T47D (cell line): Measurements from ENCODE around the gene CFAP57.

Experiments
- DNase-seq, 2 experiments: peaks; one replicate each; pipeline versions ENCODE4 v3.0.0 to v3.0.0-alpha.2; 2011 to 2012; ENCODE audit warnings: low read depth in 1 of 2, low spot score in 1 of 2
- JUND ChIP-seq: IDR thresholded peaks from 2 replicates; pipeline ENCODE4 v1.6.1; 2012; ENCODE audit warnings: low read depth
- in situ Hi-C: cut with HindIII; loops from 2 replicates; pipeline ENCODE4 v1.10.0; 2016; ENCODE audit warnings: low sequenced_read_pairs, low pct_unique_long_range_greater_than_20kb

Gene CFAP57

DNA sequence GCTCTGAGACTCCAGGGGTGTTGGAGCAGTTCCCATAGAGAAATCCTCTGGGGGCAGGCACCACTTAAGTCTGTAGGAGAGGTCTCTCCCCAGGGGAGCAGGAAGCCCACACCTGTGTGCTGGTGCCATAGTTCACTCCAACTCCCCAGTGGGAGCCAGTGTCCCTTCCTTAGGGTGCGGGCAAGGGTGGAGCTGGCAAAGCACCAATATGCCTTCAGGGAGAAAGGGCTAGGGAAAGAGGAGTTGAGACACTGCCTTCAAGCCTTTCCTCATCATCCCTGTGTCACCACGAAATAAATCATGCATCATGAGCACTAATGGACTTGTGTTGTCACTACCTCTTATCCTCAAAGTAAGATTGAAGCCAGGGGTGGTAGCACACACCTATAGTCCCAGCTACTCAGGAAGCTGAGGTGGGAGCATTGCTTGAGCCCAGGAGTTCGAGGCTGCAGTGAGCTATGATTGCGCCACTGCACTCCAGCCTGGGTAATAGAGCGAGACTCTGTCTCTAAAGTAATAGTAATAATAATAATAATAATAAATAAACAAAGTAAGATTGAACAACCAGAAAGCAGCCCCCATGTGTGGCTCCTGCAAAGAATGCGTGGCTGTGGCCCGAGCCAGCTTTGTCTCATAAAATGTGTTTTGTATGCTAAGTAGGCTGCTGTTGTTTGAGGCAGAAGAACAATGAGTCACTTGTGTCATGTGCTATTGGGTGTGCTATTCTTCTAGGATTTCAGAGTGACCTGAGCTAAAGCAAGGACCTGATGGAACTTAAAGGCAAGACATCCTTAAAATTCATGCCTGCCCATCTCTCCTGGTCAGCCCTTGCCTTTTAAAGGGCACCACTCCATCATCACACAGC is 122.0 kb downstream of the CFAP57 start:
- DNase-seq: no peak
- TF ChIP-seq JUND: no peak
- in situ Hi-C loops: no loop called here

DNA sequence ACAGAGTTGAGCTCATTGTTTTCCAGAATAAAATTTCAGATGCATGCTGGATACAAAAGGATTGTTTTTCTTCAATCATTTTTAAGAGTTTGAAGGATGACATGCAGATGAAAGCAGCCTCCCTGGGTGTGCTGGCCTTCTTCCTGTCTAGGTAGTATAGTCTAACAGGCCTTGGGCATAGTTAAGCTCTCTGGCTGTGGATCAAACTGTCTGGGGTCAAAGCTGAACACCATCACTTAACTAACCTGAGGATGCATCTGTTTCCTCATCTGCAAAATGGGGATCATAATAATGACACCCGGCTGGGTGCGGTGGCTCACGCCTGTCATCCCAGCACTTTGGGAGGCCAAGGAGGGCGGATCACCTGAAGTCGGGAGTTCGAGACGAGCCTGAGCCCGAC is 122.6 kb downstream of the CFAP57 start:
- TF ChIP-seq JUND: no peak
- in situ Hi-C loops: no loop called here
- DNase-seq: no peak

DNA sequence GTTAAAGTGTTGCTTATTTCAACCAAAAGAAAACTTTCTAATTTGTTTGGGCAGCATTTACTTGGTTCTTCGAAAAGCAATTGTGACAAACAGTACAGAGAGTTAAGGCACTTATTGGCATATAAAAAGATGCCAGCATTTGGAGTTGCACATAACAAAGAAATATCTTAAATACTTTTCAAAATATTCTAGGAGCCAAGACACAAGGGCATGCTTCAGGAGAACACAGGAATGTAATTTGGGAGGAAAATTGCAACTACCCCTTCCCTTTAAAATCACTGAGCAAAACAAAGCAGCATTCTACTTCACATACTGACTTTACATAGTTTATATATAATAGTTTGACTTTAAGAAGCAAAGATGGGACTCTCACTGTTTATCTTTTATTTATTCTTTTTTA is 124.1 kb downstream of the CFAP57 start:
- TF ChIP-seq JUND: no peak
- in situ Hi-C loops: no loop called here
- no peak for DNase-seq

DNA sequence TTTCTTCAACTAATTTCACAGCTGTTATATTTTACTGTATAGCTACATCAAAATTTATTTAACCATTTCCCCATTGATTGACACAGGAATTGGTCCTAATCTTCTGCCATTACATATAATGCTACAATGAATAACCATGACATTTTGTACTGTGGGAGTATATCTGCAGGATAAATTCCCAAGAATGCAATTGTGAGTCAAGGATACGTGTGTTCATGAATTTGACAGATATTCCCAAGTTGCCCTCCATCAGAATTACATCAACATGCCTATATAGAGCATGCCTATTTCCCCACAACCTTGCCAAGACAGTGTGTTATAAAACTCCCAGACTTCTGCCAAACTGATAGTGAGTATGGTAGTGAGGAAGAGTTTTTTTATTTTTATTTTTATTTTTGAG is 125.9 kb downstream of the CFAP57 start:
- in situ Hi-C loops: no loop called here
- DNase-seq: no peak
- TF ChIP-seq JUND: no peak

DNA sequence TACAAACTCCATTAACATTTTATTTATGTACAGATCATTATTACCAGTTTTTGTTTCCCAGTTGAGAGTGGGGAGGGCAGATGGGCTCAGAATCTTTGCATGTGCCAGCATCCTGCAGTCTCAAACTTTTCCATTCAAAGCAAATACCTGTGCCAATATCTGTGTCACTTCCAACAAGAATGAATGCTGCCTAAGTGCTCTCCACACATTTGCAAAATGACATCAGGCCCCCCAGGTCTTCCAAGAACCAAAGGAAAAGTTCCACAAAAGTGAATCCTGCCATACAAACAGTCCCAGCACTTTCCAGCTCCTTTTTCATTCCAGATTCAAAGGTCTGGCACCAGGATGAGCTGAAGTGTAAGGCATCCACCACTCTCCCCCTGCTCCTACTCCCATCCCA is 127.0 kb downstream of the CFAP57 start:
- TF ChIP-seq JUND: no peak
- DNase-seq: no peak
- in situ Hi-C loops: no loop called here

DNA sequence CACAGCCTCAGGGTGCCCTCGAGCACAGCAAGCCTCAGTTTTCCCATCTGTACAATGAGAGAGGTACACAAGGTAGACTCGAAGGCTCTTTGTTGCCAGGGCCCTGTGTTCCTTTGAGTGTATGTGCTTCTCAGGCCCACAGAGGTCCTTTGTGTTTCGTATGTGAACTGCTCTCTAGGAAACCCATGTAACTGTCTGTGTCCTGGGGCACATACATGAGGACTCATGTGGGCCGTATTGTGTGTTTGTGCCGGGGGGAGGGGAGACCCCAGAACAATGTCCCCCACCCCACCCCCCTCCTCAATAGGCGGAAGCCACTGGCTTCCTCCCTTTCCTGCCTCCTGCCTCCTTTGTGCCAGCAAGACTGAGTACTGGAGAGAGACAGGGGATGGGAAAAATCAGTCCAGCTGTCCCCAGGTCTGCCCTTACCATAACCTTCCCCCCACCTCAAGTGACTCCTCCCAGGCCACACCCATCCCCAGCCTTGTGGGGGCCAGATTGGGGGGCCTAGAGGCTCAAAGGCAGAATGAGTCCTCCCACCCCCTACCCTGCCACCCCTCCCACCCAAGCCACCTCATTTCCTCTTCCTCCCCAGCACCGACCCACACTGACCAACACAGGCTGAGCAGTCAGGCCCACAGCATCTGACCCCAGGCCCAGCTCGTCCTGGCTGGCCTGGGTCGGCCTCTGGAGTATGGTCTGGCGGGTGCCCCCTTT is 128.4 kb downstream of the CFAP57 start, which contains the start of gene TIE1:
Gene TIE1 (plus strand): TSS at position 605 of the 717 bp plus-strand sequence. CDS start 90 bp downstream, at position 695.
- in situ Hi-C loops: no loop called here
- DNase-seq: no peak
- TF ChIP-seq JUND: no peak

DNA sequence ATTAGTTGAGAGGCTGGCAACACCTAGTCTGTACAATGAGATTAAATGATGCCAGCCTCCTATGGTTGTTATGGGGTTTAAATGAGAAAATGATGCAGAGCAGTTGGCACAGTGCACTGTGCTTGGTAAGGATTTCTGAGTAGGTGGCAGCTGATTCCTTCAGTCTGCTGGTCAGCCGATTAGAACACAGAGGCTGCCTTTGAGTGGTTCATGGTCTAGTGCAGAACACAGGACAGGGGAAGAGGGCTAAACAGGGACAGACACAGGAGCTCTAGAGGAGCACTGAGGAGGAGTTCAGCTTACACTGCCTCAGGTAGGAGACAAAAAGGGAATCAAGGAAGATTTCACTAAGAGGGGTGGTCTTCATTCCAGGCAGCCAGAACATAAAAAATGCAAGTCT is 130.1 kb downstream of the CFAP57 start:
- no peak for DNase-seq
- in situ Hi-C loops: no loop called here
- TF ChIP-seq JUND: no peak

DNA sequence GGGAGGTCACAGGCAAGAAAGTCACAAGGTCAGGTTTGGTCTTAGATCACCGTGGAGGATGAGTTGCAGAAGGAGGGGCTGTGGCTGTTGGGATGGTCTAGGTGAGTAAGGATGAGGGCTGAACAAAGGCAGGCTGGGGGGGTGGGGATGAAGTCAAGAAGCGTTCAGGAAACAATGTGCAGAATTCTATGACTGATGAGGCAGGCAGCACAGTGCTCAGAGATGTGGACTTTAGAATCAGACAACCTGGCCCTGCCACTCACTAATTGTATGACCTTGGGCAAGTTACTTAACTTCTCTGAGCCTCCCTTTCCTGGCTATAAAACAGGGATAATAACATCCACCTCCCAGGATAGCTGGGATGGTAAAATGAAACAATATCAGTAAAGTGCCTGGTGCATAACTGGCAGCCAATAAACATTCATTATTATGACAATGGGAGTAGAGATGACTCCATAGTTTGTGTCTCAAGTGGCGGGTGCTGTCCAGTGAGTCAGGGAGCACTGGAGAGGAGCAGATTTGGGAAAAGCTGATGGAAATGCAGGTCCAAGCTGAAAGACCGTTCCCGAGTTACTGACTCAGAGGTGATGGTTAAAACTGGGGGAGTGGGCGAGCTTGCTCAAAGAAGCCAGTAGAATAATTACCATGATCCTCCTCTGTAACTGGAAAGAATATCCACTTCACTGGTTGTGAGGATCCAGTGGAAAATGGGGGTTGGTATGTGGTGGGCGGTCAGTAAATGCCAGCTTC is 130.8 kb downstream of the CFAP57 start:
- TF ChIP-seq JUND: no peak
- DNase-seq: no peak
- in situ Hi-C loops: no loop called here

DNA sequence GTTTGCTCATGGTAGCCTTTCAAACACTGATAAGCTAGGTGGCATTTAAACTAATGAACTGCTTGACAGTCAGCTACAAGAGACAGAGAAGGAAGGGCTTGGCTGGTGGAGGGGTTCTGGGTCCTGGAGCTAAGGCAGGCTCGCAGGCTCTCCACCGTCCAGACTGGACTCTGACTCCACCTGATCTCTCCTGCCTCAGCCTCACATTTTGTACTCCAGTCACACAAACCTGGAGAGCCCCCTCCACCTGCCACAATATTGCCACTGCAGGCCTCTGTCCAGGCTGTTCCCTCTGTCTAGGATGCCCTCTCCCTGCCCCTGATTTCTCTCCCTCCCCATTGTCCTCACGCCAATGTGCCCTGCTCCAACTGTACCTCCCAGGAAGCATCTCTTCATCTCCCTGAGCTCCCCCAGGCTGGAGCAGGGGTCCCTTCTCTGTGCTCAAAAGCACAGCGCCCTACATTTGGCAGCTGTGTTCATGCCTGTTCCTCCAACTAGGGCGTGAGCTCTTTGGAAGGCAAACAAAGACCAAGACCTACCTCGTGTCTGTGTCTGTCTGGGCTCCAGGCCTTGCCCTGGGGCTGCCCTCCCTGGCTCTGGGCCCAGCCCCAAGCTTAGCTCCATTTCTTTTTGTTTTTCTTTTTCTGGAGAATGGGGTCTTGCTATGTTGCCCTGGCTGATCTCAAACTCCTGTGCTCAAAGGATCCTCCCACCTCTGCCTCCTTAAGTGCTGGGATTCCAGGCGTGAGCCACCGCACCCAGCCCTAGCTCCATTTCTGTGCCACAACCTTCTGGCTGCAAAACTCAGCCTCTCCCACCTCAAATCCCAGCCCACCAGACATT is 131.6 kb downstream of the CFAP57 start:
- no peak for TF ChIP-seq JUND
- in situ Hi-C loops: no loop called here
- DNase-seq: no peak
